Kidney tubule cell (primary cell): Measurements from ENCODE around the gene CMIP.
"Not testable (repeated sequence)": the region's sequence is repeated elsewhere in the genome, so short reads cannot be mapped to it uniquely, and the experiment has no call there.

ENCODE experiments used
- DNase-seq: peaks from one replicate; pipeline ENCODE4 v3.0.0-alpha.2; 2018; ENCODE audit warnings: low spot score

CMIP gene

GRCh38 chr16:81421536-81421935 lies 23.1 kb upstream of the CMIP start:
- no peak for DNase-seq

GRCh38 chr16:81422153-81422552 lies 22.5 kb upstream of the CMIP start:
- not testable (repeated sequence) for DNase-seq

DNA sequence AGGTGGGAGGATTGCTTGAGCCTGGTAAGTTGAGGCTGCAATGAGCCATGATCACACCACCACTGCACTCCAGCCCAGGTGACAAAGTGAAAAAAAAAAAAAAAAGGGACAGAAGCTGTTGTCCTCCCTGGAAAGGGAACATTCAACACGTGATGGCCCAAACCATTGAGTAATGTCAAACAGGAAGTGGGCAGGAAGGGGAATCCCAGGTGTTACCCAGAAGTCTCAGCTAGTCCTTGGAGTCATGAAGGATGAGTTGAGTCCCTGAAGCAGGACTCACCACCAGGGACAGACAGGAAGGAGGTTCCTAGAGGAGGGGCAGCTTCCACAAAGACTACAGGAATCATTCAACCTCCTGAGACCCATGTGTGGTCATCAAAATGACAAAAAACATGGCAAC lies 19.8 kb upstream of the CMIP start:
- peak; percentile 96 for DNase-seq

DNA sequence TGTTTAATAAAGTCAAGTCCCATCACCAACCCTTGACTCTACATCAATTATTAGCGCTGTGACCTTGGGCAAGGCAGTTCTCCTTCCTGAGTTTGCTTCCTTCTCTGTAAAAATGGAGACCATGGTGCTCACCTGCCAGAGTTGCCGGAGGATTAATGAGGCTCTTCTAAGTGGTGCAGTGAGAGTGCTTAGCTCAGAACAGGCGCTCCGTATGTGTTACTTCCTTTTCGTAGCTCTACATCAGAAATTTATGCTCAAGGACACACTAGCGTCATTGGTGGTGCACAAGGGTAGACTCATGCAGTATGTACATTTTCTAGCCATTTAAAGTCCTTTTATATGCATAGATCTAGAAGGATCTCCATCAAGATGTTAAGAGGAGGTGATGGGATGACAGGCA lies 17.4 kb upstream of the CMIP start:
- DNase-seq: no peak

GRCh38 chr16:81429045-81429521 lies 15.5 kb upstream of the CMIP start:
- peak; percentile 35 for DNase-seq

- DNase-seq: peak; percentile 82
These were observed 12.9 kb upstream of the CMIP start for GRCh38 chr16:81431554-81432353.

- DNase-seq: no peak
These were observed 11.6 kb upstream of the CMIP start for GRCh38 chr16:81432937-81433557.

- DNase-seq: no peak
These were observed 9.5 kb upstream of the CMIP start for GRCh38 chr16:81435103-81435502.

GRCh38 chr16:81435567-81435966 lies 9.0 kb upstream of the CMIP start:
- no peak for DNase-seq

GRCh38 chr16:81436386-81436785 lies 8.2 kb upstream of the CMIP start:
- no peak for DNase-seq

GRCh38 chr16:81437865-81438264 lies 6.7 kb upstream of the CMIP start:
- no peak for DNase-seq

DNA sequence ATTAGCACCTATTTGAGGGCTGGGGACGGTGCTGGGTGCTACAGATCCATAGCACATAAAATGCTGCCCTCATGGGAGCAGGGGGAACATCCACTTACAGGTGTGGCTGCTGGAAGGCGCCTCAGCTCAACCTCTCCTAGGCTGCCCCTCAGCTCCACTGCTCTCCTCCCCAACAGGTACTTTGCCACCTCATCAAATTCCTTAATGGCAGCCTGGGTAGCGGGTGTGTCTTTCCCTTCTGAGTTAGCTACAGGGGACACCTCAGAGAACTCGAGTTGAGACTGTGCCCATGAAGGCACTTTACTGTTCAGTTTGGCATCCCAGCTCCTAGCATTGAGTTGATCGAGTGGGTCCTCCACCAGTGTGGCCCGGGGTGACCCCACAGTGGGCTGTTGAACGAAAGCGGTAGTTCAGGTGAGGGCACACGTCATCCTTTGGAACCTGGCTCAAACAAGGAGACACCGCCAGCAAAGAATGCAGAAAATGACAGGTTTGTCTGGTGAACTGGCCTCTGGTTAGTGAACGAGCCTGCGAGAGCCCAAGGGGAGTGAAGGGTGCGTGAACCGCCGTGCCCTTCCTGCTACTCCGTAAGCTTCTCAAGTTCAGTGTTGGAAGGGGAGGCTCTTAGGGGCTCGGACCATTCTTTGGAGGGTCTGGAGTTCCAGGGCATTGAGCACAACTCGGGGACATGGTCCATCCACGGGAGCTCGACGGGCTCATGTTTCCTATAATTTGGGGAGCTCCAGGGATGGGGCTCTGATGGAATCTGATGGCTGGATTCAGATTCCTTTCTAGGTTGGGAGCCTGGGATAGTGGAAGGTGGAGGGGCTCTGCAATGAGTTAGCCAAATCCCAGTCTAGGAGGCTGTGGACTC lies 3.5 kb upstream of the CMIP start:
- peak; percentile 52 for DNase-seq

DNA sequence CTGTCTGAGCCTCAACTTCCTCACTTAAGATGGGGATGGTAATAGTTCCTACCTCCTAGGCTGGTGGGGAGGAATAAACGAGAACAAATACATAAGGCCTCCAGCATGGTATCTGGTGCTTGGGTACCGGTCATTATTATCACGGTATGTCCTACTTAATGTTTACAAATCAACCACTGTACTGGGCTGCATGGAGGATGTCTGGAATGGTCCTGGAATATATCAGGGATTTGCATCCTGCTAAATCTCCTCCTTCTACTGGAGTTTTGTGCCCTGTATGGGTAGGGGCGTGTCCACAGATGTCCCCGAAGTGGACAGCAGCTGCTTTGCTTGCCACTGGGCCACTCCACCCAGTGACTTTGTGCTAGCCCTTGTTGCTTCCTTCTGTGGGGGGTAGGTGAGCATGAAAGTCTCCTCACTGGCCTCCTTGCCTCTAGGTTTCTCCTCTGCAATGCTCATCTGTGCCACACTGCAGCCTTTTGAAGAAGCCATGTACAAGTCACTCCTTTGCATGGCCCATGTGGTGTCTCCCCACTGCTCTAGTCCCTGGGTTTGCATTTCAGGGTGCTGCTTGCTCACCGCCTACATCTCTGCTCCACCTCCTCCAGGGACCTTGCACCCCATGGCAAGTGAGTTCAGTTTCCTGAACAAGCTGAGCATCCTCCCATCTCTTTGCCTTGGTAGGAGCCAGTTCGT lies 2.2 kb upstream of the CMIP start:
- no peak for DNase-seq

- DNase-seq: no peak
These were observed 1.5 kb upstream of the CMIP start for GRCh38 chr16:81442916-81443687.

DNA sequence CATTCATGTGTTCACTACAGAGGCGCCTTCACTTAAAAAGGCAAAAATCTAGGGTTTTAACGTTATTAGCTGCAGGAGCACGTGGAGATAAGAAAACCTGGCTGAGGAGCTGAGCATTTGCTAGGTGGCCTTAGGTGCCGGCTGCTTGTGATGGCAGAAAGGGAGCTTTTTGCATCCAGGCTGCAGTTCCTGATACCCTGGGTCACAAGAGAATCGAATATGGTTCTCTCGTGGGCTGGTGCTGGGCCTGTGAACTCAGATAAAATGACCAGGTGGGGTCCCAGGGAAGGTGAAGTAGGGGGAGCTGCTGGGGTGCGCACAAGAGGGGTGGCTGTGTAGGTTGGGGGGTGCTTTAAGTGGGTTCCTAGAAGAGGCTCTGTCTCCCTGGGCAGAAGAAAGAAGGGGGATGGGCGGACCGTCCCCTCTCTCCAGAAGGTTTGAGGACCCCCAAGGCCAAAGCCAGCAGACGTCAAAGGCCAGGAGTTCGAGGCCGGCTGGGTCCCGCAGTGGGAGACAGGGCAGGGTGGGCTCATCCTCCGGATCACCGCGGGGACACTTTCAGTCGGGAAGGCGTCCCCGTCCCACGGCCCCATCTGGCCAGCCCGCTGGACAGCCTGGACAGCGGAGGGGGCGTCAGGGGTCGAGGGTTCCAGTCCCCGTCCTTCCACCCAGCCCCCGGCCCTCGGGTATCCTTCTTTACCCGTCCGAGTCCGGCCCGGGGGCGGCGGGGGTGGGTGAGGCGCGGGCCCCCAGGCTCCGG lies 740 bp upstream of the CMIP start:
- no peak for DNase-seq

DNA sequence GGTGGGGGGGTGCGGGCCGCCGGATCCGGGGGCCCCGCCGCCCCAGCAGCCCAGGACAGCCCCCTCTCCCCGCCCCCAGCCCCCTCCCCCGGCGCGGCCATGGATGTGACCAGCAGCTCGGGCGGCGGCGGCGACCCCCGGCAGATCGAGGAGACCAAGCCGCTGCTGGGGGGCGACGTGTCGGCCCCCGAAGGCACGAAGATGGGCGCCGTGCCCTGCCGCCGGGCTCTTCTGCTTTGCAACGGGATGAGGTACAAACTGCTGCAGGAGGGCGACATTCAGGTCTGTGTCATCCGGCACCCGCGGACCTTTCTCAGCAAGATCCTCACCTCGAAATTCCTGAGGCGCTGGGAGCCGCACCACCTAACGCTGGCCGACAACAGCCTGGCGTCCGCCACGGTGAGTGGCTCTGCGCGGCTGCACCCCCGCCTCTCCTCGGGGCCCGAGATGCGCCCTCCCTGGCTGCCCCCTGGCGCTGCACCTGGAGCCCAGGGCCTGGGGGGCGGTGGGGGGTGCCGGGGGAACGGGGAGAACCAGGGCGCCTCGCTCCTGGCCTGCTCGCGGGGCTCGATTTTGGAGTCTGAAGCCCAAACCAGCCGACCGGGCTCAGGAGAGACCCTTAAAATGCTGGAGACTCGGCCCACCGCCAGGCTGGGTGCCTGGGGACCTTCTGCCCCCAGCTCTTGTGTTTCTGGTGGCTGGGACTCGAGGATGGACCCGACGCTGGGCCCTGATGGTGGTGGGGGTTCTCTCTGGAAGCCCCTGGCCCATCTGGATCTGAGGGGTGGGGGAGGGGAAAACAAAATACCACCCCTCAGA lies 744 bp downstream of the CMIP start:
- peak; percentile 64 for DNase-seq

- peak; percentile 80 for DNase-seq
These were observed 1.6 kb downstream of the CMIP start for GRCh38 chr16:81445966-81446906.

DNA sequence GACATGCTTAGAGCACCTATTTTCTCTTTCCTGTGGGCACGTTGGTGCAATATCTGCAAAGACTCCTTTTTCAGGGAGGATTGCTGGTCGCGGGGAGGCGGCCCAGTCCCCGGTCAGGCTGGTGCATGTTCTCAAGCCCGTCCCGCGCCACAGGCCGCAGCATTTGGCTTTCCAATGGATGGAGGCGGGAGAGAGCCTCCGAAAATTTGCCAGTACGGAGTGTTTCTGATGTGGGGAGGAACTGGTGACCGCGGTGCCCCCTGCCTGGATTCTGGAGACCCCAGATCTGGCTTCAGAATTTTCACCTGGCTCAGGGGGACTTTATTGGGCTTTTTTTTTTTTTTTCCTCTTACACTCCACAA lies 2.3 kb downstream of the CMIP start:
- no peak for DNase-seq
